ENCODE measurements around the gene BCAM.

- TF ChIP-seq CTCF (IDR thresholded peaks at IDR 0.05; ENCODE audit: low read length) (no peak), EZH2 (IDR thresholded peaks at IDR 0.05; ENCODE audit: borderline replicate concordance, low read length) (no peak)
These were observed 12.0 kb downstream of the BCAM start for GRCh38 chr19:44820648-44821609.
